Measurements from ENCODE around the gene CTBP2.
"Not testable (repeated sequence)": the region's sequence is repeated elsewhere in the genome, so short reads cannot be mapped to it uniquely, and the experiment has no call there.

CTBP2 gene

GRCh38 chr10:124997771-124998623, 162.4 kb downstream of the CTBP2 start:
- no peak for DNase-seq (ENCODE audit: low read depth)

GRCh38 chr10:124997306-124997705, 163.1 kb downstream of the CTBP2 start:
- DNase-seq (ENCODE audit: low read depth): no peak

DNA sequence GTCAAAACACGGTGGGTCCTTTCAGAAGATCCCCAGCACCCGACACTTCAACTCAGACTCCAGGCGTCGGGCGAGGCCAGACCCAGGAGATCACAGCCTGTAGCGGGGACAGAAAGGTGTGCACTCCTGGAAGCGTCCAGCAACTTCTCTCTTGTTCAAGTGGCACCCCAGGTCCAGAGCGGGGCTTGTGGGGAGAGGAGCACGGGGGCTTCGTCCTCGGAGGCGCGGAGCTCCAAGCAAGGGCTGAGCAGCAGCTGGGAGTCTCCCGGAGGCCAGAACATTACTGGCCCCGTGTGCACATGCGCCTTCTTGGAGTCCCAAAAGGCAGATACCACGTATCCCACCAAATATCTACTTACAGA, 163.5 kb downstream of the CTBP2 start:
- DNase-seq (ENCODE audit: low read depth): no peak

DNA sequence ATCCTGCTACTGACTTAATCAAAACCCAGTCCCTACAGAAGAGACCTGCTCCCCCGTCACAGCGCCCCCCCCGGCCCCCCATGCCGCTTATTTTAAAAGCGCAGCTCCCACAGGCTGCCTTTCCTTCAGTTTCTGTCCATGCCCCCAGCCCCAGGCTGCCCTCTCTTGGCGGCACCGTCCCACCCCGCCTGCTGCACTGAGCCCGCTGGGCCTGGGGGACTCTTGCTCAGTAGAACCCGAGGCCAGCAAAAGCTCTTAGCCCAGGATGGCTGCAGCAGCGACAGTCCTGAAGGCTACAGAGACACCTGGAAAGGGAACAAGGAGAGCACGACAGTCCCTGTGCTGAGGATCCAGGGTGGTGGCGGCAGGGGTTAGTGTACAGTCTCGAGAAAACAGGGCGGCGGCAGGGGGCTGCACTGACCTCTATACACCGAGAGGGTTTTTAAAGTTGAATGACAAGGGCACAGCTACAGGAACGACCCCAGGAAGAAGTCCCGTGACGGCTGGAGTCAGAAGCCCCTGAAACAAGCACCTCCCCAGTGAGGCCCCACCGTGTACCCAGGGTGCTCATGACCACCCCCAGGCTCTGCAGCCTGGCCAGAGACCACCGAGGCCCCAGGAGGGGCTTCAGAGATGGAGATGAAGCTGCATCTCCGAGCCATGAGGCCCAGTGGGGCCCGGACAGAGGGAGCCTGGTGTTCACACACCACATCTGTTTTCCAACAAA, 164.1 kb downstream of the CTBP2 start:
- no peak for DNase-seq (ENCODE audit: low read depth)

DNA sequence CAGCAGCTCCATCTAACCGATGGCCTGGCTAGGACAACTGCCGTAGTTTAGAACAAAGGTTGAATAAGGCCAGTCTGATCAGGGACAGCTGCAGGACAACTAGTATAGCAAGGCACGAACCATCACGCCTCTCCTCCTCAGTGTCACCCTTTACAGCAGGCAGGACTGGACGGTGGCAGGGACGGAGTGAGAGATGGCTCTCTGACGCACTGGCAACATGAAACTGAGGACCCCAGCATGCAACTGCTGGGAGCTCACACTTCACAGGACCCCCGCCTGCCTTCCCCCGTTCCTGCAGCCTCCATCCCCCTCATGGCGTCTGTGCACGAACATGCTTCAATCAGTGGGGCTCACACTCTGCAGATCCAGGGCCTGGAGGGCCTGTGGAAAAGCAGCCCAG, 164.8 kb downstream of the CTBP2 start:
- DNase-seq (ENCODE audit: low read depth): no peak

GRCh38 chr10:124994573-124995473, 165.5 kb downstream of the CTBP2 start:
- DNase-seq (ENCODE audit: low read depth): no peak

DNA sequence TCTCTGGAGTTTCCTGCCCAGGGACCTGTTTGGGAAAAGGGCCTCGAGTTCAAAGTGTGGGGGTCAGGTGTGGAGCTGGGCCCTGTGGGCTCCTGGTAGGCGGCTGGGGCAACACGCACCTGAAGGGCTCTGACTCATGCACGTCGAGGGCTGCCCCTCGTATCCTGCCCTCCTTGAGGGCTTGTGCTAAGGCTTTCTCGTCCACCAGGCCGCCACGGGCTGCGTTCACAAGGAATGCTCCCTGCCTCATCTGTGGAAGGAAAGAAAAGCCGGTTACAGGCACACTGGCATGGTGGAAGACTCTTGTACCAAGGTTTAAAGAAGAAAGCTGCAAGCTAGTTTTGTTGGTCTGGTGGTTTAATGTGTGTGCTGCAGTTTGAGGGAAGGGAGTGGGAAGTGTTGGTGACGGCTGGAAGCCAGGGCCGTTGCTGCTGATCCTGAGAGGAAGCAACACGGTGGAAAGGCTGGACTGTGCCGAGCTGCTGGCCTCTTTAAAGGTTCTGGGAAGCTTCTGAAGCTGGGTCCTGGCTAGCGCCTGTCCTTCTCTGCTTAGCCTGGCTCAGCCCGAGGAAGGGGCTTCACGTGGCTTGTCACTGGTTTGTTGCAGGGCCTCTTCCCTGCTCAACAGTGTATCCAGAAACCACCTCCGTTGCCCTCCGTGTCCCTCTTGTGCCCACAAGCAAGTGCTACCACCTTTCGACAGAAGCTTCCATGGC, 166.5 kb downstream of the CTBP2 start:
- no peak for DNase-seq (ENCODE audit: low read depth)

DNA sequence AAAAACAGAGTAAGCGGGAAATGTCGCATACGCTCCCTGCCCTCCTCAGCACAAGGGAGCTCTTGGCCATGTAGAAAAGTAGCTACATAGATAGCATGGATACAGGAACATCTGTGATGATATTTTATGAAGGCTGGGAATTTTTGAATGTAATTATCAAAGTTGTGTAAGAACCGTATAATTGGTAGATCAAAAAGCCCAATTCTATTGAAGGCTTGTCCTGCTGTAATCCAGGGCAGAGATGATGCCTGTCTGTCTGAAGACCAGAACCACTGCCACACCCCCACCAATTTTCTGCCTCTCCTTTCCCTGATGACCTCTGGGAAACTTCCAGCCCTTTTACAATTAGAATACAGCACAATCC, 167.0 kb downstream of the CTBP2 start:
- no peak for DNase-seq (ENCODE audit: low read depth)

DNA sequence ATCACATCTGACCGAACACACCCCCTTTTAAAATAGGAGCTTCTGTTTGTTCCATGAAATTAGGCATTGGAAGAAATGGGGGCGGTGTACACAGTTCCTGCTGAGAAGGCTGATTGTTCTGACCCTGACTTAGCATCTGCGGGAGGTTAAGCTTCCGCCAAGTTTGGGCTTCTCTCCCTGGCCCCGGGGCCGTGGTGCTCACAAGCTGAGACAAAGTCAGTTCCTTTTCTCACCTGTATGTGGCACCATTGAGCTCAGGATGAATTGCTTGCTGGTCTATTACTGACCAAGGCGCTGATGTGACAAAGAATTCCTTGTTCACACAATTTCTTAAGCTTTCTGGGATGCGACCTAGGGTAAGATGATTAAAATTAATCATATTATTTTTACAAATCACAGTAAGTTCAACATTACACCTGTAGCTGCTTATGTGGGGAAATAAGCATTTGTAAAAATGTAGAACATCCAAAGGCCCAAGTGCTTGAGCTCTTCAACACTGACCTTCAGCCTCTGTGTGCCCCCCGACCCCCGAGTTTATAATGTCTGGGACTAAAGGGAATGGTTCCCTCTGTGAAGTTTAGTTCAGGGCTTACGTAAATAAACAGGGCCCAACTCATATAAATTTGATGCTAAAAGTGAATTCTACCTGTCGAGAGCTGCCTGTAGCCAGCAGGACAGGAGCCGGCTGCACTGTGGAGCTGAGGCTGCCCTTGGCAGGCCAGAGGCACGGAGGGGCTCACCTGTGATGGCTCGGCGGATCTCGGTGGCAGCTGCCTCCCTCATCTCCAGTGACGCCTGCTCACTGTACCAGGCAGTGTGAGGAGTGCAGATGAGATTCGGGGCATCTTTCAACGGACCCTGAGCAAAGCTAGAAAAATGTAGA, 167.7 kb downstream of the CTBP2 start:
- no peak for DNase-seq (ENCODE audit: low read depth)

- DNase-seq (ENCODE audit: low read depth): no peak
These were observed 168.5 kb downstream of the CTBP2 start for GRCh38 chr10:124991835-124992234.

DNA sequence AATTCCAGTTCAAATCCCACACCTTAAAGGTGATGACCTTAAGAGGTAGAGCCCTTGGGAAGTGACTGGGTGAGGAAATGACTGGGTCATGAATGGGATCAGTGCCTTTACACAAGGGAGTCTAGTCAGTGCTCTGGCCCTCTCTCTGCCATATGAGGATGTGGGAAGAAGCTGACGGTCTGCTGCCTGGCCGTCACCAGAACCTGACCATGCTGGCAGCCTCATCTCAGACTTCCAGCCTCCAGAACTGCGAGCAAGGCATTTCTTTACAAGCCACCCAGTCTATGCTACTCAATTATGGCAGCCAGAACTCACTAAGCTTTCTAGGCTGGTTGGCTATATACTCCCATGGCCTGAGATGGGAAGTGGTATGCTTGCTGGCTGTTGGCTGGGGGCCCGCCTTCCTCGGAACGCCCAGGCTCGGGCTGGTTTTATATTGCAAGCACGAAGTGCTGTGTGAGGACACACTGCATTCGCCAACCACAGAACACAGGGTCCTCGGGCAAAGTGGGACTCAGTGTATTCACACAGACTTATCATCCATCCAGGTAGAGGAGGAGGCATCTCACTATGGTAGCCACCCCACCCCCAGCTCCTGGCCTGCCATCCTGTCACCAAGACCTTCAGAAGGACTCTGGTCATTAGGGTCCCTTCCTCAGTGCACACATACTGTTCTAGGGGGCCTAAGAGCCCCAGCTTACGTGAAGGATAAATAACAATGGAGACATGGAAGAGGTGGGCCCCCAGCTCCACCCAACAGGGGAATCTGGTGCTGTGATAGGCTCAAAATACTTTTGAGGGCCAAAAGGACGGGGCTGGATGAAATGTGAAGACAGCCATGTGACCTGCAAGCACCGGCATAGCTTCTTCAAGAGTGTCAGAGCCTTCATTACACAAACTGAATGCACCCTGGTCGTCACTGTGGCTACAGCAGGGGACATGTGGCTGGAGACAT, 169.4 kb downstream of the CTBP2 start:
- DNase-seq (ENCODE audit: low read depth): no peak

DNA sequence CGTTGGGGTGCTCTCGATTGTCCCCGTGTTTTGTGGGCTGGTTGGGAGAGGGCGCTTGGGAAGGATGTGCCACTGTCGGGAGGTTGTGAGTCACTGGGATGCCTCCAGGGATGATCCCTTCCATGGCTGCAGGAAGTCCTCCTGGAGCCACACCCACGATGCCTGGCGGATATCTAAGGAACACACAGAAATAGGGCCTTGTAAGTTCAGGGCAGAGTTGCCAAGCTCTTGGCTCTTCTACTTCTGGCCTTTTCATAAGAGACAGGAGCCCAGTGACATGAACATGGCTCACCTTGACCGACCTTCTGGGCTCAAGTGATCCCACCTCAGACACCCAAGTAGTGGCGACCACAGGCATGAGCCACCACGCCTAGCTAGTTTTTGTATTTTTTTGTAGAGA, 170.8 kb downstream of the CTBP2 start:
- DNase-seq (ENCODE audit: low read depth): no peak

GRCh38 chr10:124988753-124989152, 171.6 kb downstream of the CTBP2 start:
- not testable (repeated sequence) for DNase-seq (ENCODE audit: low read depth)

DNA sequence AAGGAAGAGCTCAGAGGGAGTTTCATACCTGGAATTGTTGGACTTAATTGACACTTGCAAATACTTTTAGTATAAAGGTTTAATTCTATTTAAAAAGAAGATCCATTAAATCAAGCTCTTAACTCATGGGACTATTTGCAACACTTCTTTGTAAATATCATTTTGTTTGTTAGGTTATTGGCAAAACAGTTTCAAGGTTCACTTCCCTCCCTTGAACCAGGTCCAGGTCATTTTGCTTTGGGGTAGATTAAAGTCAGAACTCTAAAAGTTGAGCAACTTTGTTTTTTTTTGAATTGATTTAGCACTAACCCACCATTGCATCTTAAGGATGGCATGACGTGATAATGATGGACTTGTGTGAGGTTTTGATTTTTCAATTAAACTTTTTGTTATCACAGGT, 172.6 kb downstream of the CTBP2 start:
- DNase-seq (ENCODE audit: low read depth): no peak

DNA sequence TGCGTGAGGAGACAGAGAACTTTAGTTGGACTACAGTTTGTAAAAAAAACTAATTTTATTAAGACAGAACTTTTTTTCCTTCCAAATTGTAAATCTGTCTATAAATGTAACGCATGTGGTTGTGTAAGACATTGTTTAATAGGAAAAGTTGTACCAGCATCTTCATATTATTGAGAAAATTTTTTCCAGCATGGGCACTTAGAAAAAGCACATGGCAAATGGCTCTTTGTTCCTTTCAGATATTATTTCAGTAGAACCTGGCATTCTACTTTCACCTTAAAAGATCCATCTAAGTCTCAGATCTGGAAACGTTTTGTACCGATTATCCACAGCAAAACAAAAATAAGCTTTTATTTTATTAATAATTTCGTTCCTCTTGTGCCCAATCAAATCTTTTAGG, 175.2 kb downstream of the CTBP2 start:
- no peak for DNase-seq (ENCODE audit: low read depth)

GRCh38 chr10:124984376-124984775, 176.0 kb downstream of the CTBP2 start:
- no peak for DNase-seq (ENCODE audit: low read depth)

DNA sequence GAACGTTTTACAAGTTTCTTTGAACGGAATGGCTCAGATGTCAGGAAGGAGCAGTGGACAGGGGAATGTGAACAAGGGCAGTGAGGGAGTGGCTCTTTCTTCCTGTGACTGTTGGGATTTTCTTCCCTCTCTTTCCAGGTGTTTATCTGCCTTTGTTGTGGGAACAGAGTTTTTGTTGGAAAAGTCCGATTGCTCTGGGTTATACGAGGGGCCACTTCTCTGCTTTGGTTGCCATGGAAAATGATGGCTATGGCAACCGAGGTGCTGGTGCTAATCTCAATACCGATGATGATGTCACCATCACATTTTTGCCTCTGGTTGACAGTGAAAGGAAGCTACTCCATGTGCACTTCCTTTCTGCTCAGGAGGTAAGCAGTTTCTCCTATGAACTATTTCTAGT, 177.0 kb downstream of the CTBP2 start:
- no peak for DNase-seq (ENCODE audit: low read depth)

GRCh38 chr10:124978376-124978725, 182.0 kb downstream of the CTBP2 start:
- DNase-seq (ENCODE audit: low read depth): no peak

DNA sequence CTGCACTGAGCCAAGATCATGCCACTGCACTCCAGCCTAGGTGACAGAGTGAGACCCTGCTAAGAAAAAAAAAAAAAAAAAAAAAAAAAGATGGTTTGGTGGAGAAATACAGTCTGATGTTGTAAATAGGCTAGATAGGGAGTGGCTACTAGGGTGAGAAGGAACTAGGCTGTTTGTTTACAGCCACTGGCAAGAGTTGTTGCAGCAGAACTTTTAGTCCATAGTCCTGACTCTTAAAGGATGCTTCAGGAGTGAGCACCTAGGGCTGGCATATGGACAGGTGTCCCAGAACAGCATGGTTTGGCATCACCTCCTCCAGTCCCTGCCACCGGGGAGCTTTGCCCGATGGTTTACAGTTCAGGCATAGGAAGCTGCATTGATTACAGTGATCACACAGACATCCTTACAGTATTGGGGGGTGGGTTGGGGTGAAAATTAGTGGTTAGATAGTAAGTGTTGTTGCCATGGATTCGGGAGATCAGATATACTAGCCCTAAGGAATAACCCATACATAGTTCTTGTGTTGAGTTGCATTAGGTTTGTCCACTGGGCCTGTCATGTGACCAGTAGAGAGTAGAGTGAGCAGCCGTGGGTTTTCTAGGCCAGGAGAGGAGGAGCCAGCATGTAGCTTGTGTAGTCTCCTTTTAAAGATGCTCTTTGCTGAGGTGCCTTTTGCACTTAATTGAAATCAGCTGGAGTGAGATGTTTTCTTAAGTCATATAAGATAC, 182.6 kb downstream of the CTBP2 start:
- no peak for DNase-seq (ENCODE audit: low read depth)

Data from activated T-helper 9 cell treated with anti-CD3 and anti-CD28 coated beads, Interleukin-2, amount 50 U/mL, for 16 hours (primary cell).